Fibroblast of skin of right quadriceps (primary cell): Measurements from ENCODE around the gene MAFG.

Source experiments
- DNase-seq: peaks from one replicate; pipeline ENCODE4 v3.0.0-alpha.2; 2013

The MAFG gene

DNA sequence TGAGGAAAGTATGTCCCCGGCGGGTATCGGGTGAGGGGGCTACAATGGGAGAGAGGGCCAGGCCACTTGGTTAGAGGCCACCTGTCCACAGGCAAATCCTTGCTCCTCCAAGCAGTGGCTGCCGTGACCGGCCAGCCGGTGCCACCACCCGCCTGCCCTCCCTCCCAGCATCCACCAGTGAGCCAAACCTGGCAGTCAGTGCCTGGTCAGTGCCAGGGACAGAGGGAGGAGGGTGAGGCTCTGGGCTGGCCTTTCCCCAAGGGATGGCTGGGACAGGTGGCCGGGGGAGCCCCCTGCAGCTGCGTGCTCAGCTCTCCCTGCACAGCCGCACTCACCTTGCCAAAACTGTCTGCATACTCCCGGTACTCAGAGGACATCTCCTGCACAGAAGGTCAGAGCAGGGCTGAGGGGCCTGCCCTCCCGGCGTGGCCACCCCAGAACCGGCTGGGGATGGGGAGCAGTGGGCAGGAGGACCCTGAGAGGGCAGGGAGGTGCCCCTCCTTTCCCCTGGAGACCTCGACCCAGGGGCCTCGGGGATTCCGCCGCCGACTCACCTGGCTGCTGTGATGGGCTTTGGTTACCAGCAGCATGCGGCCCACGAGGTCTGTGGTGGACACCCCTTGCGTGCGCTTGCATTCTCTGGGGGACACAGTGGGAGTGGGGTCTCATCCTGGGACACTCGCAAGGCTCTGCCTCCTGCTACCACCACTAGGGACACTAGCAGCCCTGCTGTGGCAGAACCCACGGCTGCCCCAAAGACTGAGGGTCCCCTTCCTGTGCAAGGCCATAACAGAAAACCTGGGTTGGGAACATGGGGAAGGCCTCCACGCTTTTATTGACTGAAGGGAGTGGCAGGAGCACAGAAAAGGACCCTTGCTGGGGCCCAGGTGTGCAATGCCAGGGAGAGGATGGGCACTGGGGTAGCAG lies 20.1 kb downstream of the MAFG start:
- no peak for DNase-seq

DNA sequence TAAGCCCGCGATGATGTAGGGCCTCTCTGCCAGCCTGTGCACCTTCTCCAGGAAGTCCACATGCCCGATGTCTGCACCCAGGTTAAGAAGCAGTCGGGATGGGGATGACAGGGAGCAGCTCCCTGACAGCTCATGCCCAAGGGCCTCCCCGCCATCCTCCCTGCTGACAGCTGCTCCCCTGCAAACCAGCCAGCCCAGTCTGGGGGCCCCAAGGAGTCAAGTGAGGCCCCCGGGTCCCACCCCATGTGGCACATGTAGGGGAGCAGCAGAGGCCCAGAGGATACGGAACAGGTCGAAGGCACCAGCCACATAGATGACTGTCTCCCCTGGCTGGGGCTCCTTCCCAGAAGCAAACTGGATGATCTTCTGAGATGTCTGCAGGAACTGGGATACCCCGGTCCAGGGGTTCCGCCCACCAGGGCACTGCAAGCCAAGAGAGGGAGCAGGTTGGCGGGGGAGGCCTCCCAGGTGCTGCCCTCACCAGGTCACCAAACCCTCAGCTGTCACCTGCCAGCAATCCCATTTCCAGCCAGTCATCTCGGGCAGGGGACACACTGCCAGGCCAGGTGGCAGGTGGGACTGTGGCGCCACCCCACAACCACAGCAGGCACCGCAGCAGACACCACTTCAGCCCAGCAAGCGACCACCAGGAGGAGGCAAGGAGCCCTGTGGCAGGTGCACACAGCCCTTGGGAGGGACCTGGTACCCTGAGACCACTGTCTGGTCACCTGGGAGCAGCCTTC lies 20.9 kb downstream of the MAFG start:
- DNase-seq: no peak

DNA sequence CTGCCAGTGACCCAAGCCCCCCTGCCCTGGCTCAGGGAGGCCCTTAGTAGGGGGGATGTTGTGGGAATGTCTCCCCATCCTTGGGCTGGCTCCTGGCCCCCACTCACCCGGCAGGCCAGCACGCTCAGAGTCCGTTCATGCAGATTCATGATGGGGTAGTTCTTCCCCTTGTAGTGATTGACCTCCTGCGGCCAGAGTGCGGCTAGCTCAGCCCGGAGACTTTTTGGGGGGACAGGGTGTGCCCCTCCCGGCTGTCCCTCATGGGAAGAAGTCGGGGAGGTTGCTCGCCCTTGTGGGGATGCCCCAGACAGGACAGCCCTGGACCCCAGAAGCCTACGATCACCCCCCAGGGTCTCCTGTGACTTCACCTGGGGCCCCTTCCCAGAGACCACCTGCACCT lies 21.5 kb downstream of the MAFG start:
- DNase-seq: no peak

DNA sequence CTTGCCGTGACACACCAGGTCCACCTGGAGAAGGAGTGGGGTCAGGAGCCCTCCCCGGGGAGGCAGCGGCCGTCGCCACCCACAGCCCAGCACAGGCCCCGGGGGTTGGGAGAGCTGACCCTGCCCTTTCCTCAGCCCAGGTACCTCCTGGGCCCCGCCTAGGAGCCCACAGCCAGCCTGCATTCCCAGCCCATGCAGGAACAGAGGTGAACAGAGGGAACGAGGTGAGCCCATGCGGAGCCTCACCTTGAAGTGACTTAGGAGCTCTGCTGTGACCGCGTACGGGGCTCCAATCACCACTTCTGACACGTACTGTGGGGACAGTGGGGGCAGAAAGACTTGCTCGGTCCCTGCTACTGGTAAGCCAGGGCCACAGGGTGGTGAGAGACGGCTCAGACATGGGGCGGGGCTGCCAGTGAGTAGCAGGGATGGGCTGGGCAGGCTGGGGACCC lies 22.1 kb downstream of the MAFG start:
- DNase-seq: no peak

DNA sequence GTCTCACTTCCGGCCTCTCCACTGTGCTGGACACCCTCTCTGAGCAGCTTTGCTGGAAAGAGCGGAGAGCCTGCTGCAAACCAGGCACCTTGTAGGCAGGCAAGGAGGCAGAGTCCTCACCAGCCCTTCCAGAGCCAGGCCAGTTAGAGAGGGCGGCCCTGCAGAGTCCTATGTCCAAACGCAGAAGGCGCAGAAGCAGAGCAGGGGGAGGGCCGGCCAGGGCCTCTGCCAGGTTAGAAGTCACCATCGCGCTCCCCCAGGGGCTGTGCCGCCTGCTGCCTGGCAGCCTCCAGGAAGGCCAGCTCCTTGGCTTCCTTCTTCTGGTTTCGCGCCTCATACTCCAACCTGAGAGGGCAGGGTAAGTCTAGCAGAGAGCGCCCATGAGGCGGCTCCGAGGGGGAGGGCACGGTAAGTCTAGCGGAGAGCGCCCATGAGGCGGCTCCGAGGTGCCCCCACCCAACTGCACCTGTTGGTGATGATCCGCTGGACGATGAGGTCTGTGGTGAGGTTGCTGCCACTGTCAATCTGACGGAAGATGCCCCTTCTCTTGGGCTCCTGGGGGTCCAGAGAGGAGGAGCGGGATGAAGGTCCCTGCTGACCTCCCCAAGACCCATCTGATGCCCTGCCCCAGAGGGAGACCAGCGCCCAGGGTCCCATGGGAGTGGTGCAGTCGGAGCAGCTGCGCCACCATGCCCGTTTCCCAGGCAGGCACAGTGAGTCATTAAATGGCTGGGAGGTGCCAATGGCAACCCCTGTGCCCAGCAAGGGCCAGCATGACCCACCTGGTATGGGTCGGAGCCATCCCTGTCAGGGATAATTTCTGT lies 22.7 kb downstream of the MAFG start:
- DNase-seq: no peak

DNA sequence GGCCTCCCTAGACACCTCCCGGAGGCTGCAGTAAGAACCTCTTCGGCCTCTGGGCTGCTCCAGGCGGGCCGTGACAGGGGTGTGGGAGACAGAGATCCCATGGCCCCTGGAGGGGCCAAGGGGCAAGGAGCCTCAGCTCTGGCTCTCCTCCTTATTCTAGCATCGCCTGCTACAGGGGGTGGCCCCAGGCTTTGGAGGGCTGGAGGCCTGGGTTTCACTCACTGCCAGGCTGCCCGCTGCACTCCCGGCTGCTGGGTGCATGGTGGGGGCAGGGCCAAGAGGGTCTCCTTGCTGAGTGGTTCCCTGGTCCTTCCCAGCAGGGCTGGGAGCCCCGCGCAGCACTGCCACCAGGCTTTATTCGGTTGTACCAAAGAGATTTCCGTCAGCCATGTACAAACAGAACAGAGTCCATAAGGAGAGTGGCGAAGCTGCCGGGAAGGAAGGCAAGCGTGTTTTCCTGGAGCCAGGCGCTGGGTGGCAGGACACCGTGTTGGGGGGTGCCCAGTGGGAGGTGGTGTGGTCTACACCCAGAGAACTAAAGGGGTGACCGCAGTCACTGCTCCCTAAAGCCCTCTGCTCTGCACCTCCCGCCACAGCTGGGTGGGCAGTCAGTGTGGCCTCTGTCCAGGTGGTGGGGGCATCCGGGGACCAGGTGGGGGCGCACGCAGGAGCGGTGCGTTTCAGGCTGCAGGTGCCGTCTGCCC lies 23.5 kb downstream of the MAFG start:
- no peak for DNase-seq

DNA sequence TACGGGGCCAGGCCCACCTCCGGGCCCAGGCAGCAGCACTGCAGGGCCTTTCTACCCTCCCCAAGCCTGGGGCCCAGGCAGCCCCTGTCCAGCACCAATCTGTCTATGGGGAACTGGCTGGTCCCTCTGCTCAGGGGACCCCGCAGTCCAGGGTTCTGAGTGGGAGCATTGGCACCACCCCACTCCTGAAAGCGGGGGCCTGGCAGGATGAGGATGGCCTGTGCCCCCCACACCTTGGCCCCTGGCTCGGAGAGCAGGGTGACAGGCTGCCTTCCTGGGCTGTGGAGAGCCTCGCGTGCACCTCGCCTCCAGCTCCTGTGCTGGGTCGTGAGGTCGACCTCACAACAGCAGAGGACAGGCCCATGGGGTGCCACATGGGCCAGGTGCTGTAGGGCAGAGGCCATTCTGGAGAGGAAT lies 24.1 kb downstream of the MAFG start:
- no peak for DNase-seq

DNA sequence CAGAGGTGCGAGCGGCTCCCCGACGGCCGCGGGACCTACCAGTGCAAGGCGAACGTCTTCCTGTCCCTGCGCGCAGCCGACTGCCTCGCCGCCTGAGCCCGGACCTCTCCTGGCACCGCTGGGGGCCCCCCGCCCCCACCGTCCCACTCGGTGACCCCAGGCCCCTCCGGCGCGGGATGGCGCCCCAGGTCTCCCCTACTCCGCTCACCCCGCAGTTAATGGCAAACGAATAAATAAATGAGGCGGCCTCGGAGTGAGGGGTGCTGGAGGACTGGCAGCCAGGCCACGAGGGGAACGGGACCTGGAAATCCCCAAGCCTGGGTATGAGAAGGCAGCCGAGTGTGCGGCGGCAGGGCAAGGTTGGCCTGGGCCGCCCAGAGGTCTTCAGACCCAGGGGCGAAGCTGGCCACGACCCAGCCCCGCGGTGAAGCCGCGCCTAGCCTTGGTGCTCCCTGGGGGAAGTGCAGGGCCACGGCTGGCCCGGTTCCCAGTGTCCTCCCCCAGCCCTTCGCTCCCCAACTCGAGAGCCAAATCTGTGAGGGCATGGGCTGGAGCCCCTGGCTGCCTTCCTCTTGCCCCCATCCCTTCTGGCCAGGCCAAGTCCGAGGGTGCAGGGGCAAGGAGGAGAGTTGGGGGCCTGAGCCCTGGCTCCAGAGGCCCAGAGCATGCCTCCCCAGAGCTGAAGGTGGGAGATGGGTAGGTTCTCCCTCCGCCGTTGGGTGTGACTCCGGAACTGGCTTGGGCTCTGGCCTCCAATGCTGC lies 24.7 kb downstream of the MAFG start:
- no peak for DNase-seq

DNA sequence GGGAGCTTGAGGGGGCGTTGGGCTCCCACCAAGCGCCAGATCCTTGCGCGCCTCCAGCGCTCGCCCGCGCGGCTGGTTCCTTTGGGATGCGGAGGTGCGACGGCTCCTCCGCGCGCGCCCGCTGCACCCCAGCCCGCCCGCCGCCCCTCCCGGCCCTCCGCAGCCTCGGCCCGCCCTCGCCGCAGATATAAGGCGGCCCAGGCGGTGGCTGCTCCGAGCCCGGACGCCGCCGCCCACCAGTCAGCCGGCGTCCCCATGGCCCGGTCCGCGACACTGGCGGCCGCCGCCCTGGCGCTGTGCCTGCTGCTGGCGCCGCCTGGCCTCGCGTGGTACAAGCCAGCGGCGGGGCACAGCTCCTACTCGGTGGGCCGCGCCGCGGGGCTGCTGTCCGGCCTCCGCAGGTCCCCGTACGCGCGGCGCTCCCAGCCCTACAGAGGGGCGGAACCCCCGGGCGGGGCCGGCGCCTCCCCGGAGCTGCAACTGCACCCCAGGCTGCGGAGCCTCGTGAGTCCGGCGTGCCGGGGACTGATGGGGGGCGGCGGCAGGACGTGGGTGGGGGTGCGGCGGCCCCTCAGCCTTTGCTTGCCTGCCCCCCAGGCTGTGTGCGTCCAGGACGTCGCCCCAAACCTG lies 25.4 kb downstream of the MAFG start, which contains the start of gene NPB:
Gene NPB (plus strand): TSS at position 216 of the 630 bp plus-strand sequence. CDS start 40 bp downstream, at position 256.
- no peak for DNase-seq

DNA sequence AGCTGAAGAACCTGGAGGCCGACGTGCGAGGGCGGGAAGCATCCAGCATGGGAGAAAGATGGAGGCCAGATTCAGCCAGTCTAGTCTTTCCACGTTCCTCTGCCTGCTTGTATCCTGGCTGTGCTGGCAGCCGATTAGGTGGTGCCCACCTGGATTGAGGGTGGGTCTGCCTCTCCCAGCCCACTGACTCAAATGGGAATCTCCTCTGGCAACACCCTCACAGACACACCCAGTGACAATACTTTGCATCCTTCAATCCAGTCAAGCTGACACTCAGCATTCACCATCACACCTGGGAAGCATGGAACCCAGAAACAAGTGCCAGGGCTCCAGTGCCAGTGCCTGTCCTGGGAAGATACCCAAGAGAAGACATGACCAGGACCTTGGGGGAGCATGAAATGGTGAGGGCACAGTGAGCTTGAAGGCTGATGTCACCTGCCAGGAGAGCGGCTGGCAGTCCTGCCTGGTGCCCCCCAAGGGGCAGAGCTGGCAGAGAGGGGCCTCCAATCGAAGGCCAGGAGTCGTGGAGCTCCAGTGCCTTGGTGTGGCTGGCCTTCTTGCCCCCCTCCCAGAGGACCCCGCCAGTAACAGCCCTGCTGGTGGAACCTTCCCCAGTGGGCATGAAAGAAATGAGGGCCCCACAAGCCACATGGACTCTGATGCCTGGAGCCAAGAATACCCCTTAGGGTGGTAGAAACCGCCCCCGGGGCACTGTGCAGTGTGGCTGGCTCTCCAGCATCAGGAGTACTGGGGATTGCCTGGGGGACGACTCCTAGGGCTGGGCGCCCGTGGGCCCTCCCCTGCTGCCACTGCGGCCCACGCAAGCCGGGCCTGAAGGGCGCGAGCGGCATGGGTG lies 26.1 kb downstream of the MAFG start:
- no peak for DNase-seq

DNA sequence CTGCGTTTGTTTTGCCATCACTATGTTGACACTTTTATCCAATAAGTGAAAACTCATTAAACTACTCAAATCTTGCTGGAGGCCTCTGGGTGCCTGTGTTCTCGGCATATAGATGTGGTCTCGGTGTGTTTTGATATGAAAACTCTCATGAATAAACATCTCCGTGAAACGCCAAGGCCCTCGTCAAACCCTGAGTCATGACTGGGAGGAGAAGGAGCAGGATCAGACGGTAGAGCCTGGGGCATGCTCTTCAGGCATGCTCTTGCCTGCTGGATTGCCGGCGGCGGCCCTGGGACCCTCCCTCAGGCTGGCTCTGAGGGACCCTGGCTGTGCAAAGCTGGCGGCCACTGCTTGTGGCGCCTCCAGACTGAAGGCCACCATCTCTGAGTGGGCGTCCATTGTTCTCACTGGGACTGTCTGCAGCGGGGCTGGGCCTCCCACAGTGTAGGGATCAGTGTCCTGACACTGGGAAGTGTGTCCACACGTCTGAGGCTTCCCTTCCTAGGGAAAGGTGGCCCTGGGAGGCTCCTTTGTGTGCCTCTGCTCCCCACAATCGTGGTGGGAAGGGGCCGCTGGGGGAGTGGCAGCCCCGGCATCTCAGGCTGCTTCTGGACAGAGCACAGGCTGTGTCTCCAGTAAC lies 27.2 kb downstream of the MAFG start:
- DNase-seq: no peak

DNA sequence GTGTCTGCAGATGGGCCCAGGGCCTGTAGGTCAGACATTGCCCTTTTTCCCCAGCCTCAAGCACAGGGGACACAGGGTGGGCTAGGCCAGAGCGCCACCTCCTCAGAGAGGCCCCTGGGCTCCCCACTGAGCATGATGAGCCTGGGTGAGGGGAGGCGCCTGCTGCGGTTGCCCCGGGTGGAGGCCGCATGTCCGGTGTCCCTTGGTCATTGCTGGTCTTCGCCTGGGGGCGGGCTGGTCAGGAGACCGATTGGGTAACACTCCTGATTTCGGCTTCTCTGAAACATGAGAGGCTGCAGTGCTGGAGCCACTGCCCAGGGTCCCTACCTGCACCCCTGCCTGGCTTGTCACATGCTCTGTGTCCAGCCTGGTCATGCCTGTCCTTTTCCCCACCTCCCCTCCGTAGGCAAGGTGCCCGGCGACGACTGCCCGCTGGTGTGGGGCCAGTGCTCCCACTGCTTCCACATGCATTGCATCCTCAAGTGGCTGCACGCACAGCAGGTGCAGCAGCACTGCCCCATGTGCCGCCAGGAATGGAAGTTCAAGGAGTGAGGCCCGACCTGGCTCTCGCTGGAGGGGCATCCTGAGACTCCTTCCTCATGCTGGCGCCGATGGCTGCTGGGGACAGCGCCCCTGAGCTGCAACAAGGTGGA lies 27.9 kb downstream of the MAFG start:
- DNase-seq: no peak

DNA sequence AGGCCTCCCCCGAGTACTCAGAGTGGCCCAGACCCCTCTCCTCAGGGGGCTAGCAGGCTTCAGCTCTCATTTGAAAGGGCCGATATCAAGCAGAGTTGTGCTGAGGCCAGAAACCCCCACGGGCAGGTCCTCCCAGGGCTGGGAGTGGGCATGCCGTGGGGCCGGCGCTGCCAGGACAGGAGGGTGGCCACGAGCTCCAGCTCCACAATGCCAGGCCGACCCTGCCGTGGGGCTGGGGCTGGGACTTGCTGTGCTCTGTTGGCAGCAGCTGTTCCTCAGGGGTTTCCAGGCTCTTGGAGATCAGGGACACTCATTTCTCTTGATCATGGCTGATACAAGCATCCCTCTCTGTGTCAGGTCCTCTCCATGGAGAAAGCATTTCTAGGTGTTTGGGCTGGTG lies 28.6 kb downstream of the MAFG start:
- no peak for DNase-seq

DNA sequence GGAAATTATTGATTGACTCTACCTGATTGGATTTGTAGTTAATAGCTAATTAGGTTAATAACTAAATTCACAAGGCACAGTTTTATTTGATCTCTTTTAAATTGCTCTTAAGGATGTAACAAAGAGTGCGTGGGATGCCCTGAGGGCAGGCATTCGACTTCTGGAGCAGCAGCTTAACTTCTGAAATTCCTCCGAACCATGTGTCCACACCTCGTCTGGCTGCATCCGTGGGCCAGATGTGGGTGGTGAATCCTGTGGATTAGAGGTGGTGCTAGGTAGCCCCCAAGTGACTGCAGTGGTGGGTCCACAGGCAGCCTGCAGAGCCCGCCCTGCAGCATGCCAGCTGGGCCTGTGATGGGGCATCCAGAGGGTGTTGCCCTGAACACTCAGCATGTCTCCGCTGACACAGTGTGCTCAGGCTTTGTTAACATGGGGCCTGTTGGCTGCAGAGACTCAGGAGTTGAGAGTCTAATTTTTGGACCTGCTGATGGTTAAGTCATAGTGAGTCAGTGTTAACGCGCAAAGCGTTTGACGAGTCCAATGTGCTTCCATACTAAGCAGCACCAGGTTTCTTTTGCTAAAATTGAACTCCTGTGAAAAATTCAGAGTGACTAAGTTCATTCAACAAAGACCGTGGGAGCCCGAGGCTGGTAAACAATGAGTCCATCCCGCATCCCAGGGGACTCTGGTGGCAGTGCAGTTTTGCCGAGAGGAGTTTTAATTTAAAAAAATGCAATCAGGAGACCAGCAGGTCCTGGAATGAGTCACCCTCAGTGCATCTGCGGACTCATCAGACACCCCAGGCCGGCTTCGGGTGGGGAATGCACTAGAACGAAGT lies 29.3 kb downstream of the MAFG start:
- DNase-seq: peak; percentile 94

DNA sequence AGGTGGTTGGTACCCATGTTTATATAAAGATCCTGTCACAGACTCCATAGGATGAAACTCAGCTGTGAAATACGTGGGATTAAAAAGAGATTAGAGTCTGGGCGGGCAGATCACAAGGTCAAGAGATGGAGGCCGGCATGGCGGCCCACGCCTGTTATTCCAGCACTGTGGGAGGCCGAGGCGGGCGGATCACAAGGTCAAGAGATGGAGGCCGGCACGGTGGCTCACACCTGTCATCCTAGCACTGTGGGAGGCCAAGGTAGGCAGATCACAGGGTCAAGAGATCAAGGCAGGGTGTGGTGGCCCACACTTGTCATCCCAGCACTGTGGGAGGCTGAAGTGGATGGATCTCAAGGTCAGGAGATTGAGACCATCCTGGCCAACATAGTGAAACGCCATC lies 32.1 kb downstream of the MAFG start:
- DNase-seq: no peak

DNA sequence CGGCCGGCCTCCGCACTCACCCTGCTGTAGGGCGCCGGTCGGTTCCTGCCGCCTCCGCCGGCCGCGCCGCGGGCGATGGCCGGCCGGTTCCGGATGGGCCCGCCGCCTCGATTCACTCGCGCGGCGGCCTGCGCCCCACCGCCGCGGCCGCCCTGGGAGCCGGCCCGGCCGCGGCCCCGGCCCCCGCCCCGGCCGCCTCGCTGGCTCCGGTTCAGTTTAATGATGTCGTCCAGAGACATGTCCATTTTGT lies 36.3 kb downstream of the MAFG start:
- no peak for DNase-seq

DNA sequence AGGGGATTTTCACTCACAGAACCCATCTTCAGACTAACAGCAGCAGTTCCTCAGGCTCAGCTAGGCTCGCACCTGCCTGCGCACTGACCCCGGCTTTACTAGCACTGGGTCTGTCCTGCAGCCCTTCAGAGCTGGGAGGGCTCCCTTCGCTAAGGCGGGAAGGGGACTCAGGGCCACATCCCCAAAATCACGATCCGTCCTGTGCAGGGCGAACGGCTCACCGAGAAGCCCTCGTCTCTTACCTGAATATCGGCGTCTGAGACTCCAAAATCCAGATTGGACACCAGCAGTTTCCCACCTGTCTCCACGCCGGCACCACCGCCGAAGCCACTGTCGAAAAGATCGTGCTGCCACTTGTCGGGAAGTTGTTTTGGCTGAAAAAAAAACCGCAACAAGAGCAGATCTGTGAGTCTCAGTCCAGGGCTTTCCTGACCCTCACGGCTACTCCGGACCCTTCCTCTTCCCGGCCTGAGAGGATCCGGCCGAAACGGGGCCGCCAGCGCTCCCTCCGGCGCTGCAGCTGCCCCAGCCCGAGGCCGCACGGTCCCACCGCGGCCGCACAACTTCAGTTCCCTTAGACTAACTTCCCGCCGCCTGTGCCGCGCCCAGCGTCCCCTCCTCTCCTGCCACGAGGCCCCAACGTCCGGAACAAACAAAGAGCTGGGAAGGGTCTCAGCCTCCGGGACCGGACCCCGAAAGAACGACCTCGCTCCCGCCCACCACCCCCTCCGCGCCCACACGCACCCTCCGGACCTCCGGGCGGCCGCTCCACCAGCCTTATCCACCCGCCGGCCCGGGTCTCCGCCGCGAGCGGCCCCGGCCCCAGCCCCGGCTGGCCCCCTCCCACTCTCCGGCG lies 36.9 kb downstream of the MAFG start:
- no peak for DNase-seq
